Suprapubic skin (tissue), 3 donors: ENCODE data around the gene PDF.

Source experiments
- CTCF ChIP-seq, 2 donors: fragments of 200-600 bp in 1 of 2; fragments of 450-650 bp in 1 of 2; sonication (generic) in 1 of 2; IDR thresholded peaks; one replicate each; pipeline ENCODE4 v1.5.1; 2016 to 2019; ENCODE audit warnings: antibody characterized with exemption in 2 of 2, mild to moderate bottlenecking in 1 of 2, moderate library complexity in 1 of 2
- EP300 ChIP-seq: sonication (generic); formaldehyde crosslinking; IDR thresholded peaks from one replicate; pipeline ENCODE4 v1.6.1; 2017; ENCODE audit warnings: antibody characterized with exemption

GRCh38 chr16:69322343-69322742 is 8.0 kb downstream of the PDF start:
- TF ChIP-seq CTCF (IDR thresholded peaks at IDR 0.05) = no peak
- no peak for TF ChIP-seq EP300
